ENCODE data around the gene MANSC1.
"Not testable (repeated sequence)": the region's sequence is repeated elsewhere in the genome, so short reads cannot be mapped to it uniquely, and the experiment has no call there.

Gene MANSC1

DNA sequence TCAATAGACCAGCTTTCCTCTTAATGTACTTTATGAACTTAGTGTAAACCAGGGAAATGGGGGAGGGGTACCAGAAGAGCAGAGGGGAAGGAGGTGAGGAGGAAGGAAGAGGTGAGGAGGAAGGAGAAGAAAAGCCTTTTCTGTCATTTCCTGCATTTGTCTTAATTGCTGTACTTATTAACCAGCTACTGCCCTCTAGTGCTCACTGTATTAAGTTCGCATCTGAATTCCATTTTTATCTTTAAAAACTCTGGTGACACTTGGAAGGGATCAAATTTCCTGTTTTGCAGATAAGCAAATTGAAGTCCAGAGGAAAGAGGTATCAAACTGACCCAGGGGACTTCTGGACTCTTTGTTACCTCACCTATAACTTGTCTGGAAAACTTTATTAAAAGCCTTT is 22.2 kb downstream of the MANSC1 start:
- no peak for DNase-seq (ENCODE audit: extremely low read depth in 1 of 2, low read depth in 1 of 2)

DNA sequence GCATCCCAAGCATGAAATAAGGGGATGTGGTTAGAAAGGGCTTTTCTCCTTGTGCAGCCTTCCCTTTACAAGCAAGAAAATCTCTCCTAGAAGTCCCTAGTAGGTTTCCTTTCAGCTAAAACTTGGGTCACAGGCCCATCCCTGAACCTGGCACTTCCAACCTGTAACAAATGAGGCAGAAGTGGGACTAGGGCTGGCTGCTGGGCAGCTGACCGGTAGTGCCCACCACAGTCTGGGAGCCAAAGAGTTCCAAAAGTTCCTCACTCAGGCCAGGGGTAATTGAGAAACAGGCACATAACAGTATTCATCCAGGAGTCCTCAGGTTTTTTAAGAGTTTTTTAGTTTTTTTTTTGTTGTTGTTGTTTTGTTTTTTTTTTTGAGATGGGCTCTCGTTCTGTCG is 23.8 kb downstream of the MANSC1 start:
- DNase-seq (ENCODE audit: extremely low read depth in 1 of 2, low read depth in 1 of 2): no peak

DNA sequence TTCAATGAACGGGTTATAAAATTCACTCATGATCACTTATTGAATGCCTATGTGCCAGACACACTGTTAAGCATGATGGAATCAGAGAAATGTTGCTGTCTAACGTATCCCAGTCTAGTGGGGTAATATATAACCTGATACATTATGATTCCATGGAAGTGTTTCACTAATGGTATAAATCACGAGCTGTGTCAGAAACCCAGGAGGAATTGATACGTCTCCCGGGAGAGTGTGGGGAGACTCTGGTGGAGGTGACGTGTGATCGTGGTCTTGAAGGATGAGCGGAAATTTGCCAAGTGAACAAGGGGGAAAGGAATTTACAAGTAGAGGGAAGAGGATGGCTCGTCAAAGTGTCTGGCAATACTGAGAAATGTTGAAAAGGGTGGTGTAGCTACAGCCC is 26.5 kb downstream of the MANSC1 start:
- DNase-seq (ENCODE audit: extremely low read depth in 1 of 2, low read depth in 1 of 2): no peak

DNA sequence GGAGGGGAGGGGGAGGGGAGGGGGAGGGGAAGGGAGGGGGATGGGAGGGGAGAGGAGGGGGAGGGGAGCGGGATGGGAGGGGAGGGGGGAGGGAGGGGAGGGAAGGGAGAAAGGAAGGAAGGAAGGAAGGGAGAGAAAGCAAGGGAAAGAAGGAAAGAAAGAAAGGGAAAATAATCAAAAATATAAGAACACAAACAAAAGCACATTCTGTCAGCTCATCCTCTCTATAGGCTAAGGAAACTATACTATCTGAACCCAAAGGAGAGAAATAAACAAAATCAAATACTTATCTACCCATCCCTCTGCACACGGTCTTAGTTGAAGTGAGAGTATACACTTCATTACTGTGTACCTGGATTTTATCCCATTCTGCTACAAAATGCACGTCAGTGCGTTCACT is 26.9 kb downstream of the MANSC1 start:
- DNase-seq (ENCODE audit: extremely low read depth in 1 of 2, low read depth in 1 of 2): no peak

GRCh38 chr12:12319451-12320183 is 30.4 kb downstream of the MANSC1 start:
- no peak for DNase-seq (ENCODE audit: extremely low read depth in 1 of 2, low read depth in 1 of 2)

DNA sequence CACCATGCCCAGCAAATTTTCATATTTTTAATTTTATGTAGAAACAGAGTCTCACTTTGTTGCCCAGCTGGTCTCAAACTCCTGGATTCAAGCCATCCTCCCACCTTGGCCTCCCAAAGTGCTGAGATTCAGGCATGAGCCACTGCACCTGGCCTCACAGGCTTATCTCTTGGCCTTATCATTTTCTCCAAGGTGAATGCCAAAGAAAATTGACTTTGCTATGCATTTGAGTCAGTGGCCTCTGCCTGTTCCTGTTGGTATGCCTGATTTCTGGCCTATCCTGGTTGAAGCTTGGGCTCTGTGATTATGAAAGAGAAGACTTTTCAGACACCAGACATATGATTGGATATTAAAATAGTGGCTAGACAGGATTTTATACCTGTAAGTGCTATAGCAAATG is 34.2 kb downstream of the MANSC1 start:
- no peak for DNase-seq (ENCODE audit: extremely low read depth in 1 of 2, low read depth in 1 of 2)

- DNase-seq (ENCODE audit: extremely low read depth in 1 of 2, low read depth in 1 of 2): not testable (repeated sequence)
These were observed 39.3 kb downstream of the MANSC1 start for GRCh38 chr12:12310695-12311094.

DNA sequence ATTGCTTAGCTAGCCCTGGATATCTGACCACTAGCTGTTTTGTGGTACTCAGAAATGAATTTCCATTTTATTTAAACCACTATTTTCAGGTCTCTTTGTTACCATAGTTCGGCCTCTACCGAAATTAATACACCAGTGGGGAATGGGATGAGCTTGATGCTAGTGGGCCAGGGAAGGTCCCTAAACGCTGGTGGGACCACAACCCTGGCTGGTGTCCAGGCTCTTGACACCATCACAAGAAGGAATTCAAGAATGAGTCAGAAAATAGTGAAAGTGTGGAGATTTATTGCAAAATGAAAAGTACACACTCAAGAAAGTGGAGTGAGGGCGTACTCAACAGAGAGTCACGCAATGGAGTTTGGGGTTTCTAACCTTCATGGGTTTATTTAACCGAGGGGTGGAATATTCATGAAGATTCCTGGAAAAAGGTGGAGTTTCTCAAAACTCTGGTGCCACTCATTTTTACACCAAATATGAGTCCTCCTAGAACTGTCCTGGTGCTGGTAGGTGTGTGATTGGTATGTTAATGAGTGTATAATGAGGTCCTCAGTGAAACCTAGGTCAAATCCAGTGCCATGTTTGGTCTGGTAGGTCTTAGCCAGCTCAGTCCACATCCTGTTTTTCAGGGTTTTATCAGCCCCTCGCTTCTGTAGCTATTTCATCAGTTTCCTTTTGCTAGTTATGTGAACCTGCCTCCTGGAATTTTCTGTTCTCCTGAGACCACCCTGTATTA is 44.3 kb downstream of the MANSC1 start:
- no peak for DNase-seq (ENCODE audit: extremely low read depth in 1 of 2, low read depth in 1 of 2)

GRCh38 chr12:12302976-12303375 is 47.1 kb downstream of the MANSC1 start:
- DNase-seq (ENCODE audit: extremely low read depth in 1 of 2, low read depth in 1 of 2): no peak

- DNase-seq (ENCODE audit: extremely low read depth in 1 of 2, low read depth in 1 of 2): no peak
These were observed 48.9 kb downstream of the MANSC1 start for GRCh38 chr12:12301122-12301521.

DNA sequence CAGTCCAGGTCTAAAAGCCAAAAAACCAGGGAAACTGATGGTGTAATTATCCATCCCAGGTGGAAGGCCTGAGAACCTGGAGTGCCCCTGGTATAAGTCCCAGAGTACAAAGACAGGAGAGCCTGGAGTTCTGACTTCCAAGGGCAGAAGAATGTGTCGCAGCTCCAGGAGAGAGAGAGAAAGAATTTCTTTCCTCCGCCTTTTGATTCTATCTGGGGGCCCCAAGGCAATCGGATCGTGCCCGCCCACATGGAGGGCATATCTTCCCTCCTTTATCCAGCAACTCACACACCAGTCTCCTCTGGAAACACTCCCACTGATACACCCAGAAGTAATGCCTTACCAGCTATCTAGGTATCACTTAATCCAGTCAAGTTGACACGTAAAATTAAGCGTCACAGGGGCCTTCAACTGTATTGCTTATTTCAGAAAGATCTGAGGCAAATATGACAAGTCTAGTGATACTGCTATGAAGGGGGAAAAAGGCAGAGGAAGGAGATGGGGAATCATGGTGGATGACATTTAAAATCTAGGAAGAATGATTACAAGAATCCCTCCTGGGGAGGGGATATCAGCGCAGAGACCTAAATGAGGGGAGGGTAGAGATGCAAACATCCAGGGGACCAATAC is 52.7 kb downstream of the MANSC1 start:
- no peak for DNase-seq (ENCODE audit: extremely low read depth in 1 of 2, low read depth in 1 of 2)

DNA sequence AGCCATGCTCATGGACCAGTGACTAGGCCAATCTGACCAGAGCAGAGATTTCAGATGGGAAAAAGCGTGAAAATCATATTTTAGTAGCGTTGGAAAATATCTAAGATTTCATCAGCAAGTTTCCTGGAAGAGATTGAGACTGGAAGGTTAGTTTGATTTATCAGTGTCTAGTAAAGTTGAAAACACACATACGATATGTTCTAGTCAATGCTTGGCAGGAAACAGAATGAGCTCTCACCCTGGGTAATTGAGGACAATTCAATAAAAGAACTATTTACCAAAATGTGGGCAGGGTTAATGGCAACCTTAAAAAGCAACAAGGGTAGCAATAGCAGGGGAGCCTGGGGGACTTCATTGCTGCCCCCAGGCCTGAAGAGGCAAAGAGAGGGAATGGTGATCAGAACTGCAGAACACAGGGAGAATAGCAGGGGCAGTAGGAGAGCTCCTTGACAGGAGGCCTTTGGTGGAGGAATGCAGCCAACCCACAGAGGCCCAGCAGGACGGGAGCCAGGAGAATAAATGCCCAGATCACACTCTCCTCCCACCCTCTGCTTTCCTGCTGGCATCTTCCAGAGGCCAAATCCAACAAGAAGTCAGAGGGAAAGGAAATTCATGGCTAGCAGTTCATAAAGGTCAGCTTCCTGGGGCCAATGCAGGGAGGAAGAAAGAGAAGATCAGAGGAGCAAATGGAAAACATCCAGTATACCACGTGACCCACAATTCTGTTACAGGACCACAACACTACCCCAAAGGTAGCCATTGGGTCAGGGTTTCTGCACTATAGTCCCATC is 55.6 kb downstream of the MANSC1 start:
- no peak for DNase-seq (ENCODE audit: extremely low read depth in 1 of 2, low read depth in 1 of 2)

DNA sequence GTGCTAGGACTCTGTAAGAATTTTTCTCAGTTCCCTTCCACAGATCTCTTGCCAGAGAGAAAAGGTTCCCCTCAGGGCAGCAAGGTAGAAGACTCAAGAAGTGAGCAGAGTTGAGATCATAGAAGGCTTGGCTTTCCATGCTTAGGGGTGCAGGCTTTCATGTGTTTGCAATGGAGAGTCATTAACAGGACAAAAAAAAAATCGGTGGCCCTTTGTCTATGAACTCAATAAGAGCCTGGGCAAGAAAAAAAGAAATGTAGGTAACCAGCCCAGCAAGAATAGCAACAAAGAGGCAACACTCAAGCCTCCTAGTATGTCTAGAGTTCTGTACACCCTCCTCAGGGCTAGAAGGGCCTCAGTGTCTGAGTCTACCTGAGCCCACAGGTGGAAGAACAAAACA is 59.8 kb downstream of the MANSC1 start:
- DNase-seq (ENCODE audit: extremely low read depth in 1 of 2, low read depth in 1 of 2): no peak

DNA sequence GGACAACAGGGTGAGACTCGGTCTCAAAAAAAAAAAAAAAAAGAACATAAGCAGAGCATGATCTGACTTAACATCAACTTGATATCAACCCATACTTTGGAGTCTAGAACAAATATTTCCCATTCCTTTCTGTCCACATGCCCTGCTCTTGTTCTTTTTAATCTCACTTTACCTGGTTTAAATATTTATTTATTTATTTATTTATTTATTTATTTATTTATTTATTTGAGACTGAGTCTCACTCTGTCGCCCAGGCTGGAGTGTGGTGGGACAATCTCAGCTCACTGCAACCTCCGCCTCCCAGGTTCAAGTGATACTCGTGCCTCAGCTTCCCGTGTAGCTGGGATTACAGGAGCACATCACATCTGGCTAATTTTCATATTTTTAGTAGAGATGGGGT is 63.6 kb downstream of the MANSC1 start:
- no peak for DNase-seq (ENCODE audit: extremely low read depth in 1 of 2, low read depth in 1 of 2)

- no peak for DNase-seq (ENCODE audit: extremely low read depth in 1 of 2, low read depth in 1 of 2)
These were observed 67.1 kb downstream of the MANSC1 start for GRCh38 chr12:12282761-12283425.

- DNase-seq (ENCODE audit: extremely low read depth in 1 of 2, low read depth in 1 of 2): no peak
These were observed 67.8 kb downstream of the MANSC1 start for GRCh38 chr12:12282202-12282601.

DNA sequence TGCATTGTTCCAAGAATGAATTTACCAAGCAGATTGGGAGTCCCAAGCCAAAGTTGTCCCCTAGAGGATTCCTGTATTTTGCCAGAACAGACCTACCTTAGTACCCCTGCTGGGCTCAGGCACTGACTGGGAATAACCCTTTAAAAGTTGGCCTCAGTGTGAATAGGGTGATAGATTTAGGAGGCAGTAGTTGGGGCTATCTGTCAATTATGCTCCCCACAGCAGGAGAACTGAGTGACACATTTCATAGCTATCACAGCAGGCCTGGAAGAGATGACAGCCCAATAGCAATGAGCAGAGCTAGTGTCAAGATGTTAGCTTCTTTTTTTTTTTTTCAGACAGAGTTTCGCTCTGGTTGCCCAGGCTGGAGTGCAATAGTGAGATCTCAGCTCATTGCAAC is 68.9 kb downstream of the MANSC1 start:
- no peak for DNase-seq (ENCODE audit: extremely low read depth in 1 of 2, low read depth in 1 of 2)

- DNase-seq (ENCODE audit: extremely low read depth in 1 of 2, low read depth in 1 of 2): no peak
These were observed 71.1 kb downstream of the MANSC1 start for GRCh38 chr12:12278899-12279298.

Data from activated CD8-positive, alpha-beta memory T cell treated with anti-CD3 and anti-CD28 coated beads for 1 hour (primary cell).